Keratinocyte (primary cell): Measurements from ENCODE around the gene MRPL33.

Experiments used
- CTCF ChIP-seq, 3 experiments: IDR thresholded peaks in 1 of 3; conservative IDR thresholded peaks in 1 of 3; optimal IDR thresholded peaks in 1 of 3; 2 replicates in 2 of 3; 3 replicates in 1 of 3; pipeline versions ENCODE3 to v1.5.1; 2011; ENCODE audit warnings: low read length in 3 of 3, mild to moderate bottlenecking in 3 of 3, moderate library complexity in 2 of 3, control low read depth in 1 of 3, inconsistent platforms in 1 of 3; ENCODE audit not compliant: insufficient read depth in 2 of 3; ENCODE audit errors: extremely low read depth in 1 of 3
- EZH2 ChIP-seq: IDR thresholded peaks from one replicate; pipeline ENCODE4 v1.6.1; 2012; ENCODE audit warnings: inconsistent platforms, mild to moderate bottlenecking, low read length, moderate library complexity

DNA sequence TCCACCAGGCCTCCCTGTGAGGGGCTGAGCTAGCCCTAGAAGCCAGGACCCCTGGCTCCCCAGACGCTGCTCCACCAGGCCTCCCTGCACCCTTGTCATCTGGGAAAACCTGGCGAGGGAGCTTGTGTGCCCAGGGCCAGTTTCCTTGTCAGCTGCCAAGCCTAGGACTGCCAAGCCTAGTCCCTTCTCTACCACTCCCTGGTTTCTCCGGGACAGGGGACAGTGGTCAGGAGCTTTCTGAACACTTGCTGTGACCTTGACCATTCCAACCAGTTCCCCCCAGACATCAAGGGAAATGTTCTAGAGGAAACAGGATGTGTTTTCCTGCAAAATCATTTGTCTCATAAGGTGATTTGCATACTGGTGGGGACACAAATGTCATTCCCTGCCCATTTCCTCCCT is 41.3 kb upstream of the MRPL33 start:
- no peak for TF ChIP-seq CTCF (optimal IDR thresholded peaks at IDR 0.05 in 1 of 3, IDR thresholded peaks at IDR 0.05 in 1 of 3, conservative IDR thresholded peaks at IDR 0.05 in 1 of 3; ENCODE audit: extremely low read depth in 1 of 3, insufficient read depth in 2 of 3, low read length in 3 of 3)
- TF ChIP-seq EZH2: no peak
